ENCODE measurements around the gene SMAD2.

- TF ChIP-seq EZH2 (IDR thresholded peaks at IDR 0.05; ENCODE audit: insufficient read depth, low read length) (no peak), CTCF (IDR thresholded peaks at IDR 0.05; ENCODE audit: insufficient read depth, low read depth, low read length) (no peak)
Measured at GRCh38 chr18:47830772-47831171, 99.7 kb downstream of the SMAD2 start.

Measured in astrocyte (in vitro differentiated cells and primary cell).